WERI-Rb-1 (cell line): ENCODE results near the gene LCN1.
A peak's percentile ranks its signal among the peaks of the same experiment; 100 is the strongest.

Source experiments
- DNase-seq: peaks from one replicate; pipeline ENCODE4 v3.0.0-alpha.2; 2020
- H3K27ac ChIP-seq: fragments of 250-450 bp; sonication (Bioruptor Pico); 2 replicates; pipeline ENCODE4 v1.5.1; 2020; ENCODE audit warnings: mild to moderate bottlenecking, moderate library complexity
- H3K27me3 ChIP-seq: fragments of 250-450 bp; sonication (Bioruptor Pico); 2 replicates; pipeline ENCODE4 v1.5.1; 2021; ENCODE audit warnings: mild to moderate bottlenecking, low read depth, moderate library complexity; ENCODE audit not compliant: insufficient read depth, severe bottlenecking
- H3K36me3 ChIP-seq: fragments of 250-450 bp; sonication (Bioruptor Pico); 2 replicates; pipeline ENCODE4 v1.5.1; 2020; ENCODE audit warnings: mild to moderate bottlenecking, moderate library complexity
- H3K4me3 ChIP-seq: 2 replicates; pipeline ENCODE4 v1.5.1; 2011; ENCODE audit warnings: low read depth, mild to moderate bottlenecking, control low read depth, low read length
- H3K9me3 ChIP-seq: fragments of 250-450 bp; sonication (Bioruptor Pico); 2 replicates; pipeline ENCODE4 v1.5.1; 2021; ENCODE audit warnings: mild to moderate bottlenecking, moderate library complexity; ENCODE audit not compliant: severe bottlenecking
- CTCF ChIP-seq: IDR thresholded peaks from 2 replicates; pipeline ENCODE4 v1.5.1; 2011; ENCODE audit warnings: low read depth, mild to moderate bottlenecking, control low read depth, inconsistent platforms, low read length

LCN1 gene

DNA sequence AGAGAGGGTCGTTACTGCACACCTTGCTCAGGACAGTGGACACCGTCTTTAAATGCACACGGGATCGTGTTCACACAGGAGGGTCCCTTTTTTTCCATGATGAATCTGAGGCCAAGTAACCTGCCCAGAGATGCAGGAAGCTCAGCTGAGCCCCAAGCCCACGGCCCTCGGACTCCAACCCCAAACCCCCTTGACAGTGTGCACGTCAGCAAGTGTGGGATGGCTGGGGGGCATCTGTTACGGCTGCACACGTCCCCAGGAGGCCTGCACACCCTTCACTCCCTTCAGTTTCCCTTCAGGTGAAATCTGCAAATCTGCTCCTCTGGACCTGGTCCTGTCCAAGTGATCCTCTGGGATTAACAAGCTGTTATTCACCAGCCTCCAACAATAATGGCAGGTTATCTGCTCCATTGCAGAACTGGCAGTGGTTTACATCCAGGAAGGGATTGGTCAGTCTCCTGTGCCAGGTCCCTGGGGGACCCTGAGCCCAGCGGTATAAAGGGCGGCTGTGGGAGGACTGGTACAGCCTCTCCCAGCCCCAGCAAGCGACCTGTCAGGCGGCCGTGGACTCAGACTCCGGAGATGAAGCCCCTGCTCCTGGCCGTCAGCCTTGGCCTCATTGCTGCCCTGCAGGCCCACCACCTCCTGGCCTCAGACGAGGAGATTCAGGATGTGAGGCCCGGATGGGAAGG, at the start of gene LCN1:
TSS of gene LCN1 (plus strand) at position 525 of the 692 bp plus-strand sequence. CDS start at position 583, 58 bp downstream.
- no peak for TF ChIP-seq CTCF
- H3K27ac ChIP-seq, result no peak within 1 kb of the TSS
- DNase-seq, result no peak
- H3K27me3 ChIP-seq, result no peaks in the 10 kb centered on the region
- H3K9me3 ChIP-seq, result no peaks in the 10 kb centered on the region
- no peaks in the 10 kb centered on the region for H3K36me3 ChIP-seq
- no peak within 1 kb of the TSS for H3K4me3 ChIP-seq

GRCh38 chr9:135471791-135472640, 49.2 kb upstream of the LCN1 start:
- no peak overlapping the region for H3K4me3 ChIP-seq
- H3K27me3 ChIP-seq, result no peaks in the 10 kb centered on the region
- no peak overlapping the region for H3K27ac ChIP-seq
- no peaks in the 10 kb centered on the region for H3K36me3 ChIP-seq
- DNase-seq, result no peak
- TF ChIP-seq CTCF, result no peak
- H3K9me3 ChIP-seq, result no peaks in the 10 kb centered on the region

DNA sequence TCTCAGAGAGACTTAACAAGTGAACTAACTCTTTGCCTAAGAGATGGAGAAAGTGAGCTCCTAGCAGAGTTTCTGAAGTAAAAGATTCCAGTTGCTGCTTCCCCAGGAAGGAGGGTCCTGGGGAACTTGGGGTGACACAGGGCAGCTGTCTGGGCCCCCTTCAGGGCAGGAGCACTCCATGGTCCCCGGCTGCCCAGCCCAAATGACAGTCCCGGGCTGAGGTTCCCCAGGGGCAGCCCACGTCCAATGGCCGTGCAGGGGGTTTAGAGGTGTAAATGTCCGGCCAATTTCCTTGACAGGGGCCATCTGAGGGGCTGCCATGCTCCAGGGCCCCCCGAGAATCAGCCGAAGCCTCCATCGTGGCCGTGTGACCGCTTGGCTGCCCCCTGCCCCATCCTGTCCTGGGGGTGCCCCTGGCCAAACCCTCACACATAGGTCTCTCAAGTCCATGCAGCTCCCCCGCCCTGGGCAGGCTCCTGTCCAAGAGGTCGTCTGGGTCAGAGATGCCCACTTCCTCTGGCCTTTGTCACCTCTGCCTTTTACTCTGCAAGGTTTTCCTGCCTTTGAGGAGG, 47.2 kb upstream of the LCN1 start:
- no peak for TF ChIP-seq CTCF
- no peak overlapping the region for H3K4me3 ChIP-seq

DNA sequence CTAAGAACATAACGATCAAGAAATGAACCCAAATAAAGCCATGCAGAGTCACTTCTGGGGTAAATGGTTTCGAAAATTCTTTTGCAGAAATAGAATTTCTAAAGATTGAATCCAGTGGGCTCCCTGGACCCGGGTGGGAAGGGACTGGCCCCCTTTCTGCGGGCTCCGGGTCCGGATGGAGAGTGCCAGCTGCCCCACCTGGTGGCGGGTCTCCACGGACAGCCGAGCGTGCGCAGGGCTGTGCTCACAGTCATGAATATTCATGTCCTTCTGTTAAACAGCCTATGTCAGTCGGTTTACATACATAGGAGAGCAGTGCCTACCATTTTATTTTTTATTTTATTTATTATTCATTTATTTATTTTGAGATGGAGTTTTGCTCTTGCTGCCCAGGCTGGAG, 46.3 kb upstream of the LCN1 start:
- peak; percentile 74 for TF ChIP-seq CTCF
- no peaks in the 10 kb centered on the region for H3K36me3 ChIP-seq
- DNase-seq, result peak; percentile 76
- H3K27ac ChIP-seq, result no peak overlapping the region
- H3K27me3 ChIP-seq, result no peaks in the 10 kb centered on the region
- H3K9me3 ChIP-seq, result no peaks in the 10 kb centered on the region
- H3K4me3 ChIP-seq, result no peak overlapping the region

More for the DNA sequence above, 47.2 kb upstream of the LCN1 start:
- DNase-seq, result no peak
- H3K36me3 ChIP-seq, result no peaks in the 10 kb centered on the region
- H3K27me3 ChIP-seq, result no peaks in the 10 kb centered on the region
- no peak overlapping the region for H3K27ac ChIP-seq
- H3K9me3 ChIP-seq, result no peaks in the 10 kb centered on the region

- no peaks in the 10 kb centered on the region for H3K36me3 ChIP-seq
- no peak for DNase-seq
- H3K27ac ChIP-seq, result no peak overlapping the region
- H3K27me3 ChIP-seq, result no peaks in the 10 kb centered on the region
- H3K9me3 ChIP-seq, result no peaks in the 10 kb centered on the region
- no peak overlapping the region for H3K4me3 ChIP-seq
- no peak for TF ChIP-seq CTCF
Measured at GRCh38 chr9:135476561-135477355, 44.5 kb upstream of the LCN1 start.
